ENCODE results near the gene TMEM178B. TPM values are rescaled to one million over a fixed set of nuclear protein-coding genes. Genes with fewer than 3 reads are reported as not detected.
"Not testable (repeated sequence)": the region's sequence is repeated elsewhere in the genome, so short reads cannot be mapped to it uniquely, and the experiment has no call there.

The TMEM178B gene
- total and polyA plus RNA-seq, 7 donors: 0.13 to 4.8 (median 1.6) TPM

GRCh38 chr7:141074162-141074991 lies 513 bp downstream of the TMEM178B start:
- no peaks in the 10 kb centered on the region for H3K9me3 ChIP-seq
- peak overlapping the region; percentile 60 for H3K27ac ChIP-seq
- H3K27me3 ChIP-seq (ENCODE audit: insufficient read depth in 3 of 3, low read length in 2 of 3): peaks cover 0 to 25% (median 3%) of the 10 kb centered on the region in 3 donors
- intact Hi-C loops (cut with DNase I): loop anchor here (5.0 to 10.0 kb wide), 2 partner anchors 458 to 460 kb away; no protein-coding TSS in a partner anchor
- peak; percentile 21 to 59 for DNase-seq
- peak; percentile 35 to 52 (median 39) for ATAC-seq
- WGBS, 3 donors: 1 to 2% (median 2%) methylated on average over 68 to 75 of the region's 75 CpGs
- TF ChIP-seq CTCF (IDR thresholded peaks at IDR 0.05): no peak
- no peaks in the 10 kb centered on the region for H3K36me3 ChIP-seq (ENCODE audit: insufficient read depth in 1 of 2, low read depth in 1 of 2)
- peak overlapping the region; percentile 79 for H3K4me3 ChIP-seq
- peaks cover 7% of the 10 kb centered on the region for H3K4me1 ChIP-seq

GRCh38 chr7:141074997-141075396 lies 1.1 kb downstream of the TMEM178B start:
- Histone ChIP-seq H3K36me3 (ENCODE audit: insufficient read depth in 1 of 2, low read depth in 1 of 2) (no peaks in the 10 kb centered on the region), H3K27me3 (ENCODE audit: insufficient read depth in 3 of 3, low read length in 2 of 3) (peaks cover 0 to 21% (median 0%) of the 10 kb centered on the region in 3 donors), H3K27ac (no peak overlapping the region), H3K9me3 (no peaks in the 10 kb centered on the region), H3K4me3 (peak overlapping the region; percentile 79), H3K4me1 (peaks cover 7% of the 10 kb centered on the region)
- no peak for DNase-seq
- ATAC-seq: no peak
- TF ChIP-seq CTCF (IDR thresholded peaks at IDR 0.05): no peak
- WGBS, 3 donors: 36 to 50% (median 40%) methylated on average over 4 of the region's 4 CpGs
- intact Hi-C loops (cut with DNase I): loop anchor here (5.0 to 10.0 kb wide), 2 partner anchors 457 to 460 kb away; no protein-coding TSS in a partner anchor

- no peaks in the 10 kb centered on the region for H3K9me3 ChIP-seq
- no peak for ATAC-seq
Measured at GRCh38 chr7:141076377-141076776, 2.5 kb downstream of the TMEM178B start.

GRCh38 chr7:141079219-141079618 lies 5.4 kb downstream of the TMEM178B start:
- ATAC-seq (no peak), DNase-seq (no peak)
- Histone ChIP-seq H3K4me1 (peaks cover 7% of the 10 kb centered on the region), H3K27ac (no peak overlapping the region), H3K4me3 (no peak overlapping the region), H3K36me3 (ENCODE audit: insufficient read depth in 1 of 2, low read depth in 1 of 2) (no peaks in the 10 kb centered on the region), H3K9me3 (no peaks in the 10 kb centered on the region), H3K27me3 (ENCODE audit: insufficient read depth in 3 of 3, low read length in 2 of 3) (peaks cover 0 to 5% (median 0%) of the 10 kb centered on the region in 3 donors)
- intact Hi-C loops (cut with DNase I): loop anchor here in 1 of 2 donors (10.0 kb wide), 1 partner anchor 456 kb away; no protein-coding TSS in a partner anchor
- WGBS, 3 donors: 83 to 88% (median 86%) methylated on average over 8 of the region's 8 CpGs
- no peak for TF ChIP-seq CTCF (IDR thresholded peaks at IDR 0.05)

More at GRCh38 chr7:141076377-141076776, 2.5 kb downstream of the TMEM178B start:
- H3K4me3 ChIP-seq: no peak overlapping the region
- peaks cover 7% of the 10 kb centered on the region for H3K4me1 ChIP-seq
- no peak overlapping the region for H3K27ac ChIP-seq
- H3K27me3 ChIP-seq (ENCODE audit: insufficient read depth in 3 of 3, low read length in 2 of 3): peaks cover 0 to 13% (median 0%) of the 10 kb centered on the region in 3 donors
- no peak for TF ChIP-seq CTCF (IDR thresholded peaks at IDR 0.05)
- intact Hi-C loops (cut with DNase I): loop anchor here in 1 of 2 donors (10.0 kb wide), 1 partner anchor 458 kb away; no protein-coding TSS in a partner anchor
- no peaks in the 10 kb centered on the region for H3K36me3 ChIP-seq (ENCODE audit: insufficient read depth in 1 of 2, low read depth in 1 of 2)
- 52 to 58% (median 54%) methylated on average over 3 of the region's 3 CpGs for WGBS, 3 donors
- DNase-seq: no peak

GRCh38 chr7:141089490-141089889 lies 15.6 kb downstream of the TMEM178B start:
- H3K27ac ChIP-seq; ATAC-seq; DNase-seq; intact Hi-C loops (cut with DNase I); H3K4me3 ChIP-seq; H3K4me1 ChIP-seq; H3K27me3 ChIP-seq (ENCODE audit: insufficient read depth in 3 of 3, low read length in 2 of 3); H3K36me3 ChIP-seq (ENCODE audit: insufficient read depth in 1 of 2, low read depth in 1 of 2); H3K9me3 ChIP-seq: not testable (repeated sequence)
- 93% methylated on average over 1 of the region's 2 CpGs; no CpG with 5 or more reads in 2 of the 3 donors for WGBS, 3 donors

Measured in psoas muscle (tissue), 8 donors.